NCI-H2196 treated with DMSO at 0.1 percent for 48 hours (cell line): ENCODE data around the gene ANAPC4.

Source experiments
- DNase-seq: peaks from one replicate; lab custom pipeline; 2025; ENCODE audit not compliant: unreplicated experiment; lab: John Stamatoyannopoulos, UW

Gene ANAPC4

GRCh38 chr4:25430630-25431029, 53.6 kb downstream of the ANAPC4 start:
- DNase-seq, result no peak

GRCh38 chr4:25433966-25434827, 57.1 kb downstream of the ANAPC4 start:
- no peak for DNase-seq

GRCh38 chr4:25437926-25438325, 60.9 kb downstream of the ANAPC4 start:
- peak; percentile 29 for DNase-seq

GRCh38 chr4:25439918-25440477, 62.9 kb downstream of the ANAPC4 start:
- DNase-seq, result peak; percentile 43

- no peak for DNase-seq
These were observed 63.5 kb downstream of the ANAPC4 start for GRCh38 chr4:25440478-25441030.

- peak; percentile 62 for DNase-seq
These were observed 64.6 kb downstream of the ANAPC4 start for GRCh38 chr4:25441519-25442117.

GRCh38 chr4:25442863-25443307, 65.8 kb downstream of the ANAPC4 start:
- DNase-seq, result no peak

GRCh38 chr4:25443851-25444250, 66.8 kb downstream of the ANAPC4 start:
- DNase-seq, result no peak

- no peak for DNase-seq
These were observed 69.5 kb downstream of the ANAPC4 start for GRCh38 chr4:25446611-25447010.

- DNase-seq, result no peak
These were observed 71.5 kb downstream of the ANAPC4 start for GRCh38 chr4:25448379-25449109.

GRCh38 chr4:25449270-25449669, 72.2 kb downstream of the ANAPC4 start:
- DNase-seq, result no peak

GRCh38 chr4:25449688-25450087, 72.6 kb downstream of the ANAPC4 start:
- no peak for DNase-seq

- no peak for DNase-seq
These were observed 73.4 kb downstream of the ANAPC4 start for GRCh38 chr4:25450491-25450901.

- DNase-seq, result no peak
These were observed 74.6 kb downstream of the ANAPC4 start for GRCh38 chr4:25451676-25452075.

GRCh38 chr4:25452081-25452480, 75.0 kb downstream of the ANAPC4 start:
- DNase-seq, result no peak

- no peak for DNase-seq
These were observed 77.4 kb downstream of the ANAPC4 start for GRCh38 chr4:25454476-25454875.

- DNase-seq, result no peak
These were observed 80.1 kb downstream of the ANAPC4 start for GRCh38 chr4:25457053-25457715.

GRCh38 chr4:25466966-25467697, 90.1 kb downstream of the ANAPC4 start:
- DNase-seq, result no peak

GRCh38 chr4:25467843-25468242, 90.8 kb downstream of the ANAPC4 start:
- no peak for DNase-seq
